ENCODE measurements around the gene SHB.

GRCh38 chr9:38016375-38017135 lies 52.5 kb downstream of the SHB start:
- no peak for TF ChIP-seq CTCF (IDR thresholded peaks at IDR 0.05)
- no peak for TF ChIP-seq POLR2A (IDR thresholded peaks at IDR 0.05)
